ENCODE data around the gene C22orf42.
A peak's percentile ranks its signal among the peaks of the same experiment; 100 is the strongest.
"Not testable (repeated sequence)": the region's sequence is repeated elsewhere in the genome, so short reads cannot be mapped to it uniquely, and the experiment has no call there.

The C22orf42 gene

GRCh38 chr22:32158712-32159533 is at the start of gene C22orf42:
C22orf42 (minus strand) TSS chr22:32159303; CDS start chr22:32159215, 88 bp downstream.
- DNase-seq, result no peak

GRCh38 chr22:32208681-32209080 is 49.6 kb upstream of the C22orf42 start:
- DNase-seq, result no peak

- no peak for DNase-seq
Observed at GRCh38 chr22:32207971-32208480, 48.9 kb upstream of the C22orf42 start.

- DNase-seq, result peak in 1 of 2 experiments; percentile 48
Observed at GRCh38 chr22:32206774-32207758, 48.0 kb upstream of the C22orf42 start.

GRCh38 chr22:32205974-32206773 is 47.1 kb upstream of the C22orf42 start:
- DNase-seq, result no peak

GRCh38 chr22:32204856-32205722 is 46.0 kb upstream of the C22orf42 start, which contains the start of gene RFPL2:
RFPL2 (minus strand) TSS chr22:32205073; CDS start chr22:32202451, 2,622 bp downstream.
- DNase-seq, result peak; percentile 56 to 80

- DNase-seq, result no peak
Observed at GRCh38 chr22:32204040-32204855, 45.1 kb upstream of the C22orf42 start.

- DNase-seq, result no peak
Observed at GRCh38 chr22:32203181-32204039, 44.3 kb upstream of the C22orf42 start.

GRCh38 chr22:32202539-32203180 is 43.6 kb upstream of the C22orf42 start:
- peak; percentile 44 to 66 for DNase-seq

GRCh38 chr22:32202161-32202538 is 43.0 kb upstream of the C22orf42 start:
- DNase-seq, result no peak

- no peak for DNase-seq
Observed at GRCh38 chr22:32200752-32201151, 41.6 kb upstream of the C22orf42 start.

GRCh38 chr22:32199961-32200360 is 40.9 kb upstream of the C22orf42 start:
- no peak for DNase-seq

- no peak for DNase-seq
Observed at GRCh38 chr22:32199341-32199740, 40.2 kb upstream of the C22orf42 start.

GRCh38 chr22:32197553-32198226 is 38.6 kb upstream of the C22orf42 start:
- DNase-seq, result not testable (repeated sequence)

- DNase-seq, result not testable (repeated sequence)
Observed at GRCh38 chr22:32195900-32196299, 36.8 kb upstream of the C22orf42 start.

- DNase-seq, result not testable (repeated sequence)
Observed at GRCh38 chr22:32193346-32193745, 34.2 kb upstream of the C22orf42 start.

- DNase-seq, result not testable (repeated sequence)
Observed at GRCh38 chr22:32191021-32191420, 31.9 kb upstream of the C22orf42 start.

- DNase-seq, result no peak
Observed at GRCh38 chr22:32185821-32186220, 26.7 kb upstream of the C22orf42 start.
